A549 (cell line): Measurements from ENCODE around the gene PITPNC1. TPM values are rescaled to one million over a fixed set of nuclear protein-coding genes. Genes with fewer than 3 reads are reported as not detected.
A peak's percentile ranks its signal among the peaks of the same experiment; 100 is the strongest.

ENCODE experiments used
- ATAC-seq, 2 experiments: fragments of 200-7000 bp in 1 of 2; fragments of >200 bp in 1 of 2; cut with Nextera tagmentation in 1 of 2; cut with Tn5 transposase in 1 of 2; 3 replicates each; pipeline versions ENCODE4 v1.8.0 to v1.9.1; 2018 to 2020; ENCODE audit warnings: mild to moderate bottlenecking in 1 of 2, moderate library complexity in 1 of 2
- CTCF ChIA-PET: fragments of 300-600 bp; sonication (Branson Sonifier 250); formaldehyde crosslinking; extraction: SDS; loops from one replicate; lab custom pipeline; 2021; ENCODE audit warnings: antibody characterized with exemption, inconsistent platforms; lab: Yijun Ruan, JAX
- POLR2A ChIA-PET: fragments of 350-600 bp; formaldehyde crosslinking; extraction: SDS; loops from one replicate; lab custom pipeline; 2021; ENCODE audit warnings: antibody characterized with exemption, inconsistent platforms; lab: Yijun Ruan, JAX
- DNase-seq, 2 experiments: peaks; one replicate each; pipeline versions ENCODE4 v3.0.0 to v3.0.0-alpha.2; 2011 to 2016; ENCODE audit warnings: low read depth in 1 of 2, low spot score in 1 of 2
- FAIRE-seq: peaks from 2 replicates; lab custom pipeline; 2011; peaks lifted over from hg19 to GRCh38; lab: Jason Lieb, UNC
- H3K27ac ChIP-seq, 2 experiments: fragments of >200 bp; sonication (Bioruptor Twin); formaldehyde crosslinking; 3 replicates each; pipeline ENCODE4 v1.5.1; 2016 to 2017
- H3K4me1 ChIP-seq: fragments of >200 bp; sonication (Bioruptor Twin); formaldehyde crosslinking; 3 replicates; pipeline ENCODE4 v1.6.1; 2016
- H3K4me2 ChIP-seq: fragments of >200 bp; sonication (Bioruptor Twin); formaldehyde crosslinking; 3 replicates; pipeline ENCODE4 v1.6.1; 2016
- H3K4me3 ChIP-seq: fragments of >200 bp; sonication (Bioruptor Twin); formaldehyde crosslinking; 3 replicates; pipeline ENCODE4 v1.5.1; 2016
- H3K9me3 ChIP-seq: fragments of >200 bp; sonication (Bioruptor Twin); formaldehyde crosslinking; 3 replicates; pipeline ENCODE4 v1.6.1; 2016
- CBX2 ChIP-seq: fragments of 200-600 bp; sonication (generic); IDR thresholded peaks from 2 replicates; pipeline ENCODE4 v1.6.1; 2016; ENCODE audit warnings: low read depth, mild to moderate bottlenecking, borderline replicate concordance
- CBX8 ChIP-seq: fragments of 200-600 bp; sonication (generic); IDR thresholded peaks from 2 replicates; pipeline ENCODE4 v1.6.1; 2016
- CEBPB ChIP-seq, 2 experiments: fragments of >200 bp in 1 of 2; sonication (Bioruptor Twin) in 1 of 2; formaldehyde crosslinking in 1 of 2; IDR thresholded peaks; 2 replicates each; pipeline ENCODE4 v1.6.1; 2012 to 2016
- CHD4 ChIP-seq: fragments of 200-600 bp; sonication (generic); IDR thresholded peaks from 2 replicates; pipeline ENCODE4 v1.6.1; 2016; ENCODE audit warnings: antibody characterized with exemption, mild to moderate bottlenecking, borderline replicate concordance
- E2F6 ChIP-seq: IDR thresholded peaks from 2 replicates; pipeline ENCODE4 v1.6.1; 2012; ENCODE audit warnings: low read depth, borderline replicate concordance
- EHF ChIP-seq: fragments of 250-450 bp; sonication (Bioruptor Pico); IDR thresholded peaks from 2 replicates; pipeline ENCODE4 v1.5.0; 2020; ENCODE audit warnings: mild to moderate bottlenecking
- EHMT2 ChIP-seq: fragments of 200-600 bp; sonication (generic); IDR thresholded peaks from 2 replicates; pipeline ENCODE4 v1.6.1; 2016; ENCODE audit warnings: antibody characterized with exemption, low read depth, mild to moderate bottlenecking, moderate library complexity
- FOXS1 ChIP-seq: fragments of 250-450 bp; sonication (Bioruptor Pico); IDR thresholded peaks from 2 replicates; pipeline ENCODE4 v1.5.0; 2020; ENCODE audit warnings: mild to moderate bottlenecking, moderate library complexity
- GATA3 ChIP-seq: IDR thresholded peaks from 2 replicates; pipeline ENCODE4 v1.6.1; 2012; ENCODE audit warnings: borderline replicate concordance
- JUN ChIP-seq, 2 experiments: fragments of >200 bp; sonication (Bioruptor Twin); formaldehyde crosslinking; IDR thresholded peaks; 2 replicates in 1 of 2; 3 replicates in 1 of 2; pipeline ENCODE4 v1.6.1; 2016 to 2017
- JUNB ChIP-seq: fragments of >200 bp; sonication (Bioruptor Twin); formaldehyde crosslinking; IDR thresholded peaks from 2 replicates; pipeline ENCODE4 v1.6.1; 2016
- KDM5A ChIP-seq: fragments of 200-600 bp; sonication (generic); IDR thresholded peaks from 2 replicates; pipeline ENCODE4 v1.6.1; 2016; ENCODE audit warnings: antibody characterized with exemption, mild to moderate bottlenecking
- MAZ ChIP-seq: fragments of 150-350 bp; IDR thresholded peaks from 2 replicates; pipeline ENCODE4 v1.6.1; 2014; ENCODE audit warnings: antibody characterized with exemption, low read depth, low read length, borderline replicate concordance
- NPAS2 ChIP-seq: fragments of 250-450 bp; sonication (Bioruptor Pico); IDR thresholded peaks from 2 replicates; pipeline ENCODE4 v1.8.0; 2022; ENCODE audit warnings: mild to moderate bottlenecking, moderate library complexity, borderline replicate concordance
- RAD21 ChIP-seq, 2 experiments: fragments of >200 bp in 1 of 2; sonication (Bioruptor Twin) in 1 of 2; formaldehyde crosslinking in 1 of 2; IDR thresholded peaks in 1 of 2; conservative IDR thresholded peaks in 1 of 2; 2 replicates in 1 of 2; 3 replicates in 1 of 2; pipeline ENCODE4 v1.6.1; 2012 to 2018; ENCODE audit warnings: inconsistent platforms in 1 of 2
- RCOR1 ChIP-seq: fragments of 150-350 bp; IDR thresholded peaks from 2 replicates; pipeline ENCODE4 v1.6.1; 2014; ENCODE audit warnings: antibody characterized with exemption, low read length, low read depth
- REST ChIP-seq: fragments of 200-600 bp; sonication (generic); IDR thresholded peaks from 2 replicates; pipeline ENCODE4 v1.6.1; 2016; ENCODE audit warnings: antibody characterized with exemption, mild to moderate bottlenecking, moderate library complexity
- SREBF2 ChIP-seq: fragments of 450-650 bp; IDR thresholded peaks from 2 replicates; pipeline ENCODE4 v1.6.1; 2014; ENCODE audit warnings: mild to moderate bottlenecking, moderate library complexity
- ZC3H11A ChIP-seq: fragments of 450-650 bp; IDR thresholded peaks from 2 replicates; pipeline ENCODE4 v1.6.1; 2014; ENCODE audit warnings: antibody characterized with exemption, mild to moderate bottlenecking
- WGBS: methylation state at CpG from one replicate; pipeline ENCODE4 v1.1.6; 2017; ENCODE audit errors: missing lambda C conversion rate; 5-methylcytosine and 5-hydroxymethylcytosine counted together
- polyA plus RNA-seq, 4 experiments: library from polyadenylated mRNA; depleted of rRNA in 3 of 4; stranded (reverse); fragments of >200 nt; fragmentation: RNase III in 1 of 4; extraction: RNeasy Plus Mini Kit Qiagen cat#74134 plus additional on column Dnase treatment in 1 of 4; gene quantifications; 2 replicates in 3 of 4; 3 replicates in 1 of 4; pipeline ENCODE4 v1.2.3, GENCODE V29; 2011 to 2017
- TF ChIP-seq, protein P1 (sequence below): fragments of >200 bp; sonication (Bioruptor Twin); formaldehyde crosslinking; IDR thresholded peaks from 3 replicates; pipeline ENCODE4 v1.6.1; 2016
- TF ChIP-seq, protein P2 (sequence below): fragments of 150-350 bp; IDR thresholded peaks from 2 replicates; pipeline ENCODE4 v1.6.1; 2014; ENCODE audit warnings: low read depth, mild to moderate bottlenecking, low read length

PITPNC1 gene
- polyA plus RNA-seq, 2 of the 4 experiments (the other 2 are of a cell fraction), result 3.7 to 11.2 TPM

- Histone ChIP-seq H3K4me3 (no peak overlapping the region), H3K9me3 (no peaks in the 10 kb centered on the region), H3K4me1 (no peaks in the 10 kb centered on the region), H3K4me2 (no peak overlapping the region), H3K27ac (no peak overlapping the region)
- FAIRE-seq, result no peak
- TF ChIP-seq ZC3H11A (no peak), MAZ (no peak)
- ChIA-PET CTCF (no interaction called here), POLR2A (no interaction called here)
- DNase-seq, result no peak
- WGBS, result 66% methylated on average over 10 of the region's 10 CpGs
- ATAC-seq, result no peak
These were observed 184.9 kb downstream of the PITPNC1 start for GRCh38 chr17:67562005-67562404.

DNA sequence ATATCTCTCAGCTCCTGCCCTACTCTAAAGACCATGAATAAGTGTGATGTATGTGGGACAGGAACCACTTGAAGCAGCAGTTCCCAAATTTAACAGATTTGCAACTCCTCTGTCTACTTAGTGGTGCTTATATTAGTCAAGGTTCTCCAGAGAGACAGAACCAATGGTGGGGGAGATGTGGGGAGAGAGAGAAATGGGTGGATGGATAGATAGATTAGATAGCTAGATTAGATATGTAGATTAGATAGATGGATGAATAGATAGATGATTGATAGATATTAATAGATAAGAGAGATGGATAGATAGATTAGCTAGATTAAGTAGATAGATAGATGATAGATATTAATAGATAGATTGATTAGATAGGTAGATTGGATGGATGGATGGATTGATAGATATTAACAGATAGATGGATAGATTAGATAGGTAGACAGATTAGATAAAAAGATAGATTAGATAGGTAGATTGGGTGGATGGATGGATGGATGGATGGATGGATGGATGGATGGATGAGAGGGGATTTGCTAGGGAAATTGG, 186.7 kb downstream of the PITPNC1 start:
- H3K4me1 ChIP-seq, result no peaks in the 10 kb centered on the region
- ChIA-PET CTCF (interaction anchor here (0.6 to 0.9 kb wide), 2 partner anchors 8 to 88 kb away, joined by 3 read pairs; no protein-coding TSS in a partner anchor), POLR2A (no interaction called here)
- no peak for ATAC-seq
- no peak for FAIRE-seq
- TF ChIP-seq JUN (IDR thresholded peaks at IDR 0.05) (no peak), FOXS1 (CRISPR knock-in tag) (no peak), CBX2 (no peak), E2F6 (no peak), RCOR1 (no peak), CHD4 (no peak)
- TF ChIP-seq, protein P1, sequence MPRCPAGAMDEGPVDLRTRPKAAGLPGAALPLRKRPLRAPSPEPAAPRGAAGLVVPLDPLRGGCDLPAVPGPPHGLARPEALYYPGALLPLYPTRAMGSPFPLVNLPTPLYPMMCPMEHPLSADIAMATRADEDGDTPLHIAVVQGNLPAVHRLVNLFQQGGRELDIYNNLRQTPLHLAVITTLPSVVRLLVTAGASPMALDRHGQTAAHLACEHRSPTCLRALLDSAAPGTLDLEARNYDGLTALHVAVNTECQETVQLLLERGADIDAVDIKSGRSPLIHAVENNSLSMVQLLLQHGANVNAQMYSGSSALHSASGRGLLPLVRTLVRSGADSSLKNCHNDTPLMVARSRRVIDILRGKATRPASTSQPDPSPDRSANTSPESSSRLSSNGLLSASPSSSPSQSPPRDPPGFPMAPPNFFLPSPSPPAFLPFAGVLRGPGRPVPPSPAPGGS, result no peak
- TF ChIP-seq, all 56 proteins: peak for 0
- Histone ChIP-seq H3K9me3 (no peaks in the 10 kb centered on the region), H3K4me3 (no peak overlapping the region), H3K4me2 (no peak overlapping the region), H3K27ac (no peak overlapping the region)
- no peak for DNase-seq

DNA sequence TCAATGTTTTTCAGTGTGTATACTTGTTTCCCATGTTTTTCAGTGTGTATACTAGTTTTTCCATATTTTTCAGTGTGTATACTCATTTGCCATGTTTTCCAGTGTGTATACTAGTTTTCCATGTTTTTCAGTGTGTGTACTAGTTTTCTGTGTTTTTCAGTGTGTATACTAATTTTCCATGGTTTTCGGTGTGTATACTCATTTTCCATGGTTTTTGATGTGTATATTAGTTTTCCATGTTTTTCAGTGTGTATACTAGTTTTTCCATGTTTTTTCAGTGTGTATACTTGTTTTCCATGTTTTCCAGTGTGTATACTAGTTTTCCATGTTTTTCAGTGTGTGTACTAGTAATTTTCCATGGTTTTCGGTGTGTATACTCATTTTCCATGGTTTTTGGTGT, 188.0 kb downstream of the PITPNC1 start:
- TF ChIP-seq, protein P1, result no peak
- TF ChIP-seq CEBPB (IDR thresholded peaks at IDR 0.05) (no peak), RAD21 (conservative IDR thresholded peaks at IDR 0.05 in 1 of 2, IDR thresholded peaks at IDR 0.05 in 1 of 2) (no peak), REST (no peak), CBX8 (no peak), GATA3 (no peak), JUNB (no peak), KDM5A (no peak), SREBF2 (no peak), EHF (no peak), NPAS2 (CRISPR knock-in tag) (no peak), EHMT2 (no peak)
- TF ChIP-seq, protein P2, sequence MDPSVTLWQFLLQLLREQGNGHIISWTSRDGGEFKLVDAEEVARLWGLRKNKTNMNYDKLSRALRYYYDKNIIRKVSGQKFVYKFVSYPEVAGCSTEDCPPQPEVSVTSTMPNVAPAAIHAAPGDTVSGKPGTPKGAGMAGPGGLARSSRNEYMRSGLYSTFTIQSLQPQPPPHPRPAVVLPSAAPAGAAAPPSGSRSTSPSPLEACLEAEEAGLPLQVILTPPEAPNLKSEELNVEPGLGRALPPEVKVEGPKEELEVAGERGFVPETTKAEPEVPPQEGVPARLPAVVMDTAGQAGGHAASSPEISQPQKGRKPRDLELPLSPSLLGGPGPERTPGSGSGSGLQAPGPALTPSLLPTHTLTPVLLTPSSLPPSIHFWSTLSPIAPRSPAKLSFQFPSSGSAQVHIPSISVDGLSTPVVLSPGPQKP, result no peak
- no peak overlapping the region for H3K27ac ChIP-seq
- ChIA-PET CTCF (no interaction called here), POLR2A (no interaction called here)
- H3K9me3 ChIP-seq, result no peaks in the 10 kb centered on the region
- H3K4me2 ChIP-seq, result no peak overlapping the region
- WGBS, result 45% methylated on average over 2 of the region's 2 CpGs
- no peak overlapping the region for H3K4me3 ChIP-seq
- DNase-seq, result no peak
- no peak for ATAC-seq
- FAIRE-seq, result peak; percentile 54
- no peaks in the 10 kb centered on the region for H3K4me1 ChIP-seq
